Sigmoid colon (tissue), 7 donors: ENCODE measurements around the gene LTO1. TPM values are rescaled to one million over a fixed set of nuclear protein-coding genes. Genes with fewer than 3 reads are reported as not detected.

ENCODE experiments used
- DNase-seq: peaks from one replicate; pipeline ENCODE4 v3.0.0-alpha.2; 2019
- H3K27ac ChIP-seq, 4 donors: fragments of 200-600 bp; sonication (generic); one replicate each; pipeline ENCODE4 v1.5.1; 2016 to 2019; ENCODE audit warnings: mild to moderate bottlenecking in 1 of 4
- H3K27me3 ChIP-seq, 3 donors: fragments of 200-600 bp; sonication (generic); one replicate each; pipeline ENCODE4 v1.5.1; 2019; ENCODE audit warnings: mild to moderate bottlenecking in 1 of 3
- H3K36me3 ChIP-seq, 4 donors: fragments of 200-600 bp; sonication (generic); one replicate each; pipeline ENCODE4 v1.5.1; 2016 to 2019
- H3K4me1 ChIP-seq, 4 donors: fragments of 200-600 bp; sonication (generic); one replicate each; pipeline ENCODE4 v1.5.1; 2017 to 2019
- H3K4me3 ChIP-seq, 4 donors: fragments of 200-600 bp; sonication (generic); one replicate each; pipeline ENCODE4 v1.5.1; 2017 to 2019; ENCODE audit warnings: mild to moderate bottlenecking in 2 of 4, moderate library complexity in 1 of 4
- H3K9me3 ChIP-seq, 4 donors: fragments of 200-600 bp in 3 of 4; sonication (generic) in 3 of 4; one replicate each; pipeline versions ENCODE4 v1.5.1 to v1.6.1; 2013 to 2019
- EP300 ChIP-seq, 4 donors: sonication (generic); formaldehyde crosslinking; IDR thresholded peaks; one replicate each; pipeline ENCODE4 v1.6.1; 2017; ENCODE audit warnings: antibody characterized with exemption in 4 of 4
- POLR2A ChIP-seq, 2 donors: fragments of 450-650 bp; IDR thresholded peaks; one replicate each; pipeline ENCODE4 v1.6.1; 2016; ENCODE audit warnings: antibody characterized with exemption in 2 of 2, mild to moderate bottlenecking in 2 of 2, moderate library complexity in 2 of 2
- POLR2AphosphoS5 ChIP-seq, 4 donors: sonication (generic); formaldehyde crosslinking; IDR thresholded peaks; one replicate each; pipeline ENCODE4 v1.6.1; 2017; ENCODE audit warnings: antibody characterized with exemption in 4 of 4
- WGBS, 2 donors: extraction: QIAGEN DNeasy Blood & Tissue Kit; methylation state at CpG; one replicate each; pipeline ENCODE4 v1.1.7; 2013; 5-methylcytosine and 5-hydroxymethylcytosine counted together
- intact Hi-C: fragments of 100-400 bp; cut with DNase I; formaldehyde crosslinking; loops from one replicate; pipeline ENCODE4 v1.15.1; 2023
- polyA plus RNA-seq, 3 donors: library from polyadenylated mRNA; stranded (reverse); fragments of 200-250 nt; gene quantifications; one replicate each; pipeline ENCODE4 v1.2.3, GENCODE V29; 2013
- total RNA-seq, 4 donors: library from RNA; depleted of rRNA; stranded (reverse); fragments of >200 nt; gene quantifications; one replicate each; pipeline ENCODE4 v1.1.0, GENCODE V29; 2016
- TF ChIP-seq, protein P1 (sequence below), 4 experiments: fragments of 450-650 bp in 3 of 4; fragments of 200-600 bp in 1 of 4; IDR thresholded peaks; one replicate each; pipeline ENCODE4 v1.5.1; 2016 to 2019; ENCODE audit warnings: antibody characterized with exemption in 4 of 4, mild to moderate bottlenecking in 3 of 4, moderate library complexity in 2 of 4
- donor health status: healthy with polysubstance abuse.
- donor health status: Bipolar disorder and iron deficiency.
- donor health status: healthy.

Gene LTO1
- total and polyA plus RNA-seq, 7 donors = 12.0 to 42.9 (median 20.2) TPM

DNA sequence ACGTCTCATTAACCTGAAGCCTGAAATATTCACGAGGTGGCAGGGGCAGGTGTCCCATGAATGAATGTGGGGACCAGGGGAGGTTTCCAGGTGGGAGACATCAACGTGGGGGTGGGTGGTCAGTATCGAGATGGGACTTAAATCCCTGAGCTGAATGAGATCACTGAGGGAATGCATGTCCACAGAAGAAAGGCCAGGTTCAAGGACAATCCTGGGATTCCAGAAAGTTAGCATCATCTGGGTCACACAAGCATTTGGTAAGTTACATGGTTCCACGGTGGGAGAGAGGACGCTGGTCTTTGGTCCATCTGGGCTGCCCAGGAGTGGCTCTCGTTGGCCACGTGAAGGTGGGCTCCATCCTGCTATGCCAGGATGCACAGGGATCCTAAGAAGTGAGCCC is 56.9 kb downstream of the LTO1 start:
- 83 to 84% methylated on average over 8 of the region's 8 CpGs for WGBS, 2 donors
- TF ChIP-seq POLR2A (IDR thresholded peaks at IDR 0.05) (no peak), POLR2AphosphoS5 (IDR thresholded peaks at IDR 0.05) (no peak), EP300 (IDR thresholded peaks at IDR 0.05) (no peak)
- TF ChIP-seq, protein P1, sequence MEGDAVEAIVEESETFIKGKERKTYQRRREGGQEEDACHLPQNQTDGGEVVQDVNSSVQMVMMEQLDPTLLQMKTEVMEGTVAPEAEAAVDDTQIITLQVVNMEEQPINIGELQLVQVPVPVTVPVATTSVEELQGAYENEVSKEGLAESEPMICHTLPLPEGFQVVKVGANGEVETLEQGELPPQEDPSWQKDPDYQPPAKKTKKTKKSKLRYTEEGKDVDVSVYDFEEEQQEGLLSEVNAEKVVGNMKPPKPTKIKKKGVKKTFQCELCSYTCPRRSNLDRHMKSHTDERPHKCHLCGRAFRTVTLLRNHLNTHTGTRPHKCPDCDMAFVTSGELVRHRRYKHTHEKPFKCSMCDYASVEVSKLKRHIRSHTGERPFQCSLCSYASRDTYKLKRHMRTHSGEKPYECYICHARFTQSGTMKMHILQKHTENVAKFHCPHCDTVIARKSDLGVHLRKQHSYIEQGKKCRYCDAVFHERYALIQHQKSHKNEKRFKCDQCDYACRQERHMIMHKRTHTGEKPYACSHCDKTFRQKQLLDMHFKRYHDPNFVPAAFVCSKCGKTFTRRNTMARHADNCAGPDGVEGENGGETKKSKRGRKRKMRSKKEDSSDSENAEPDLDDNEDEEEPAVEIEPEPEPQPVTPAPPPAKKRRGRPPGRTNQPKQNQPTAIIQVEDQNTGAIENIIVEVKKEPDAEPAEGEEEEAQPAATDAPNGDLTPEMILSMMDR (IDR thresholded peaks at IDR 0.05) = no peak
- intact Hi-C loops = no loop called here

GRCh38 chr11:69617682-69618081 is 57.5 kb downstream of the LTO1 start:
- peak; percentile 10 for DNase-seq
- H3K4me3 ChIP-seq = no peak overlapping the region

More for the DNA sequence above, 56.9 kb downstream of the LTO1 start:
- Histone ChIP-seq H3K27me3 (peaks cover 0 to 6% (median 0%) of the 10 kb centered on the region in 3 donors), H3K4me1 (no peaks in the 10 kb centered on the region), H3K36me3 (no peaks in the 10 kb centered on the region), H3K27ac (no peak overlapping the region), H3K9me3 (no peaks in the 10 kb centered on the region), H3K4me3 (no peak overlapping the region)
- peak; percentile 7 for DNase-seq

DNA sequence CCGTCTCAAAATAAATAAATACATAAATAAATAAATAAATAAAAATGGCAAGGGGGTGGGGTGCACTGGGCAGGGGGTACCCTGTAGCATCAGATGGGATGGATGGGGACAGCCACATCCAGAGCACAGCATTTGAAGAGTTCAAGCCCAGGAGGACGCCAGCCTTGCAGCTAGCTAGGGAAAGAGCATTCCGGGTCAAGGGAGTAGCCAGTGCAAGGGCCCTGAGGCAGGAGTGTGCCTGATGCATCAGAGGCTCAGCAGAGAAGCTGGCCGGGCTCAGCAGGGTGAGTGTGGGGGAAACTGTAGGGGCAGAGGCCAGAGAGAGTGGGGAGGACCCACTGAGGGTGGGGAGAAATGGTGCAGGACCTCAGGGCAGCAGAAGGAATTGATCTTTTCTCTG is 57.9 kb downstream of the LTO1 start:
- TF ChIP-seq POLR2A (IDR thresholded peaks at IDR 0.05) = no peak
- TF ChIP-seq, protein P1 (IDR thresholded peaks at IDR 0.05) = no peak
- no peak for TF ChIP-seq EP300 (IDR thresholded peaks at IDR 0.05)
- no peak for TF ChIP-seq POLR2AphosphoS5 (IDR thresholded peaks at IDR 0.05)
- WGBS, 2 donors = 80 to 88% methylated on average over 4 of the region's 4 CpGs

More at GRCh38 chr11:69617682-69618081, 57.5 kb downstream of the LTO1 start:
- Histone ChIP-seq H3K27ac (no peak overlapping the region), H3K4me1 (no peaks in the 10 kb centered on the region), H3K36me3 (no peaks in the 10 kb centered on the region), H3K9me3 (no peaks in the 10 kb centered on the region), H3K27me3 (peaks cover 0 to 6% (median 0%) of the 10 kb centered on the region in 3 donors)
- 88 to 92% methylated on average over 10 of the region's 10 CpGs for WGBS, 2 donors
- TF ChIP-seq EP300 (IDR thresholded peaks at IDR 0.05) = no peak
- no peak for TF ChIP-seq POLR2AphosphoS5 (IDR thresholded peaks at IDR 0.05)
- no peak for TF ChIP-seq POLR2A (IDR thresholded peaks at IDR 0.05)
- TF ChIP-seq, protein P1 (IDR thresholded peaks at IDR 0.05) = no peak
- intact Hi-C loops = no loop called here

More for the DNA sequence above, 57.9 kb downstream of the LTO1 start:
- no peaks in the 10 kb centered on the region for H3K4me1 ChIP-seq
- H3K9me3 ChIP-seq = no peaks in the 10 kb centered on the region
- no peak overlapping the region for H3K27ac ChIP-seq
- H3K4me3 ChIP-seq = no peak overlapping the region
- H3K27me3 ChIP-seq = peaks cover 0 to 6% (median 0%) of the 10 kb centered on the region in 3 donors
- intact Hi-C loops = no loop called here
- no peak for DNase-seq
- H3K36me3 ChIP-seq = no peaks in the 10 kb centered on the region

Other genes starting within 250 kb of the LTO1 start
- under 1 TPM in 1 of 4 donors, not detected in 3; 0.36 TPM for gene LINC01488, start 193.7 kb downstream of the LTO1 start, total RNA-seq
- gene LINC01488, start 193.7 kb downstream of the LTO1 start, polyA plus RNA-seq = not detected
- gene CCND1, start 34.2 kb downstream of the LTO1 start, total RNA-seq = 10 to 100 TPM in 3 of 4 donors, 1 to 10 TPM in 1; 7.7 to 56.8 (median 31.1) TPM
- 10 to 100 TPM; 12.0 to 18.8 (median 14.8) TPM for gene CCND1, start 34.2 kb downstream of the LTO1 start, polyA plus RNA-seq
- not detected for gene FGF19, start 28.7 kb upstream of the LTO1 start, total RNA-seq
- not detected for gene FGF19, start 28.7 kb upstream of the LTO1 start, polyA plus RNA-seq
- gene FGF4, start 100.0 kb upstream of the LTO1 start, total RNA-seq = not detected
- gene FGF4, start 100.0 kb upstream of the LTO1 start, polyA plus RNA-seq = not detected
- gene FGF3, start 144.1 kb upstream of the LTO1 start, total RNA-seq = not detected
- not detected for gene FGF3, start 144.1 kb upstream of the LTO1 start, polyA plus RNA-seq